ENCODE results near the gene ATF7IP. TPM values are rescaled to one million over a fixed set of nuclear protein-coding genes. Genes with fewer than 3 reads are reported as not detected.

ATF7IP gene
- total and polyA plus RNA-seq, 2 donors (not counting 1 experiment from before 2014, with no cell fraction given) = 28.1 to 208 TPM

DNA sequence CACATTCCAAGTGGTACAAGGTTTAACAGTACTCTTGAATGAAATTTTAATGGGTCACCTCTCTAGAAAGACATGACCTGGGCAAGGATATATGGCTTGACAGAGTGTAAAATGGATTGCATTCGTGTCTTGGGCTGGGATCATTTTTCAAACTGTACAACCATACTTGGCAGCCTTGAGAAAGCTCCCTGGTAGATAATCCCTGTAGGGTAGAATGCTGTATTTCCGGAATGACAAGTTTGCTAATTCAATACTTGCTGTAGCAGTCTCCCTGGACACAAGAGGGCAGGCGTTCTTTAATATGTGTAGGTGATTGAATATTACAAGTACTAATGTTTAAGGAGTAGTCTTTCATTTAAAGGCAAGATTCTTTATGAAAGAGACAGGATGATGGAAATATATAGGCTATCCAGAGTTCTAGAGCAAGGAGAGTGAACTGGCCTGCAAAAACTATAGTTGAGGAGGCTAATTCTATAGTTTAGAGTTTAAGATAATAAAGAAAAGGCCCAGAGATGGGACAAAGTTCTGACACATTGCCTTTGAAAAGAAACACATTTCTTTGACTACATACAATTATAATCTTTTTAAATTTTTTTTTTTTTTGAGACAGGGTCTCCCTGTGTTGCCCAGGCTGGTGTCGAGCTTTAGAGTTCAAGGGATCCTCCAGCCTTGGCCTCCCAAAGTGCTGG is 148.8 kb downstream of the ATF7IP start:
- intact Hi-C loops (cut with micrococcal nuclease) = loop anchor here (1.0 to 2.0 kb wide), 3 partner anchors 105 to 203 kb away; no protein-coding TSS in a partner anchor
- Mint-ChIP-seq H3K4me3 (no peak overlapping the region), H3K27me3 (no peaks in the 10 kb centered on the region), H3K27ac (no peak overlapping the region), H3K9me3 (ENCODE audit: insufficient read depth) (no peaks in the 10 kb centered on the region), H3K4me1 (no peaks in the 10 kb centered on the region)
- Histone ChIP-seq H3K79me2 (ENCODE audit: control insufficient read depth, insufficient read depth, low read length) (no peaks in the 10 kb centered on the region), H3K4me3 (ENCODE audit: control extremely low read depth in 1 of 5, extremely low read depth in 1 of 5, insufficient read depth in 1 of 5, low read depth in 2 of 5, low read length in 4 of 5) (no peak overlapping the region), H4K20me1 (ENCODE audit: control insufficient read depth, insufficient read depth, low read length, poor library complexity, severe bottlenecking) (no peaks in the 10 kb centered on the region), H3K4me2 (replicated peaks; ENCODE audit: low read depth, low read length, poor library complexity, severe bottlenecking) (no peak overlapping the region), H3K9ac (ENCODE audit: low read length) (no peak overlapping the region), H3K4me1 (ENCODE audit: control insufficient read depth in 2 of 2, insufficient read depth in 2 of 2, low read length in 2 of 2) (no peaks in the 10 kb centered on the region), H2AFZ (ENCODE audit: insufficient read depth, low read depth, low read length, poor library complexity, severe bottlenecking) (no peak overlapping the region), H3K27ac (ENCODE audit: low read length in 2 of 2) (no peak overlapping the region), H3K36me3 (replicated peaks in 1 of 2; ENCODE audit: control extremely low read depth in 1 of 2, control insufficient read depth in 1 of 2, extremely low read depth in 1 of 2, insufficient read depth in 2 of 2, low read length in 1 of 2) (no peaks in the 10 kb centered on the region), H3K9me3 (ENCODE audit: control extremely low read depth in 1 of 3, control insufficient read depth in 2 of 3, insufficient read depth in 1 of 3, low read length in 2 of 3) (peaks cover 0 to 3% (median 0%) of the 10 kb centered on the region in 3 donors), H3K27me3 (replicated peaks in 1 of 4; ENCODE audit: control extremely low read depth in 1 of 4, control insufficient read depth in 3 of 4, insufficient read depth in 4 of 4, low read length in 3 of 4) (no peaks in the 10 kb centered on the region)
- WGBS (ENCODE audit: insufficient coverage) = 23% methylated on average over 2 of the region's 4 CpGs
- ChIA-PET CTCF (interaction anchor here (0.7 to 5.8 kb wide), 12 partner anchors 9 to 276 kb away, joined by 3 to 35 read pairs (median 4); no protein-coding TSS in a partner anchor), POLR2A (no interaction called here)
- TF ChIP-seq EZH2 (IDR thresholded peaks at IDR 0.05; ENCODE audit: borderline replicate concordance, insufficient read depth, low read depth, low read length, poor library complexity, severe bottlenecking) = no peak
- TF ChIP-seq, protein P1, sequence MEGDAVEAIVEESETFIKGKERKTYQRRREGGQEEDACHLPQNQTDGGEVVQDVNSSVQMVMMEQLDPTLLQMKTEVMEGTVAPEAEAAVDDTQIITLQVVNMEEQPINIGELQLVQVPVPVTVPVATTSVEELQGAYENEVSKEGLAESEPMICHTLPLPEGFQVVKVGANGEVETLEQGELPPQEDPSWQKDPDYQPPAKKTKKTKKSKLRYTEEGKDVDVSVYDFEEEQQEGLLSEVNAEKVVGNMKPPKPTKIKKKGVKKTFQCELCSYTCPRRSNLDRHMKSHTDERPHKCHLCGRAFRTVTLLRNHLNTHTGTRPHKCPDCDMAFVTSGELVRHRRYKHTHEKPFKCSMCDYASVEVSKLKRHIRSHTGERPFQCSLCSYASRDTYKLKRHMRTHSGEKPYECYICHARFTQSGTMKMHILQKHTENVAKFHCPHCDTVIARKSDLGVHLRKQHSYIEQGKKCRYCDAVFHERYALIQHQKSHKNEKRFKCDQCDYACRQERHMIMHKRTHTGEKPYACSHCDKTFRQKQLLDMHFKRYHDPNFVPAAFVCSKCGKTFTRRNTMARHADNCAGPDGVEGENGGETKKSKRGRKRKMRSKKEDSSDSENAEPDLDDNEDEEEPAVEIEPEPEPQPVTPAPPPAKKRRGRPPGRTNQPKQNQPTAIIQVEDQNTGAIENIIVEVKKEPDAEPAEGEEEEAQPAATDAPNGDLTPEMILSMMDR (IDR thresholded peaks at IDR 0.05) = peak; percentile 53
- DNase-seq = peak; percentile 47
- peak; percentile 57 for ATAC-seq (ENCODE audit: low read depth)

DNA sequence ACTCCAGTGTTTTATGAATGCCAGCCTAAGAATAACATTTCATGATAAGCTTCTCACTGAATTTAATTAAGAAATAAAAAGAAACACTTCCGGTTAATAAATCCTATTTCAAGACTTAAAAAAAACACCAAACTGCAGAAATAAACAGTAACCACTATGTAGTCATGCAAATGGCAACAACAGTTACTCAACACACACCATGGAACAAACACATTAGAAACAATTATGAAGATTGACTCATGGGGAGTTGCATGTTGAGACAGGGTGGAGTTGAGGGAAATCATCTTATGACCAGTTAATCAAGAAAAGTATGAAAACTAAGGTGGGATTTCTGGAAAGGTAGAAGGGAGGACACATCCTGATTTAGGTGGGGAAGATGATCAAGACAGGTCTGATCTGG is 149.5 kb downstream of the ATF7IP start:
- no peak for TF ChIP-seq EZH2 (IDR thresholded peaks at IDR 0.05; ENCODE audit: borderline replicate concordance, insufficient read depth, low read depth, low read length, poor library complexity, severe bottlenecking)
- TF ChIP-seq, protein P1 (IDR thresholded peaks at IDR 0.05) = no peak
- POLR2A ChIA-PET = no interaction called here
- Mint-ChIP-seq H3K4me3 (no peak overlapping the region), H3K27ac (no peak overlapping the region), H3K9me3 (ENCODE audit: insufficient read depth) (no peaks in the 10 kb centered on the region), H3K4me1 (no peaks in the 10 kb centered on the region), H3K27me3 (no peaks in the 10 kb centered on the region)
- no peak for ATAC-seq (ENCODE audit: low read depth)
- H3K4me2 ChIP-seq (replicated peaks; ENCODE audit: low read depth, low read length, poor library complexity, severe bottlenecking) = no peak overlapping the region
- WGBS (ENCODE audit: insufficient coverage) = no CpG with 5 or more reads among the region's 1 CpG
- no peaks in the 10 kb centered on the region for H3K27me3 ChIP-seq (replicated peaks in 1 of 4; ENCODE audit: control extremely low read depth in 1 of 4, control insufficient read depth in 3 of 4, insufficient read depth in 4 of 4, low read length in 3 of 4)
- H3K9ac ChIP-seq (ENCODE audit: low read length) = no peak overlapping the region
- no peak overlapping the region for H2AFZ ChIP-seq (ENCODE audit: insufficient read depth, low read depth, low read length, poor library complexity, severe bottlenecking)
- intact Hi-C loops (cut with micrococcal nuclease) = loop anchor here (1.0 to 2.0 kb wide), 3 partner anchors 104 to 202 kb away; no protein-coding TSS in a partner anchor
- H3K79me2 ChIP-seq (ENCODE audit: control insufficient read depth, insufficient read depth, low read length) = no peaks in the 10 kb centered on the region
- no peaks in the 10 kb centered on the region for H3K4me1 ChIP-seq (ENCODE audit: control insufficient read depth in 2 of 2, insufficient read depth in 2 of 2, low read length in 2 of 2)
- H3K9me3 ChIP-seq (ENCODE audit: control extremely low read depth in 1 of 3, control insufficient read depth in 2 of 3, insufficient read depth in 1 of 3, low read length in 2 of 3) = peaks cover 0 to 5% (median 0%) of the 10 kb centered on the region in 3 donors
- no peak overlapping the region for H3K27ac ChIP-seq (ENCODE audit: low read length in 2 of 2)
- no peak for DNase-seq
- H4K20me1 ChIP-seq (ENCODE audit: control insufficient read depth, insufficient read depth, low read length, poor library complexity, severe bottlenecking) = no peaks in the 10 kb centered on the region
- CTCF ChIA-PET = interaction anchor here (0.5 to 5.8 kb wide), 8 partner anchors 15 to 277 kb away, joined by 3 to 35 read pairs (median 4); no protein-coding TSS in a partner anchor
- no peaks in the 10 kb centered on the region for H3K36me3 ChIP-seq (replicated peaks in 1 of 2; ENCODE audit: control extremely low read depth in 1 of 2, control insufficient read depth in 1 of 2, extremely low read depth in 1 of 2, insufficient read depth in 2 of 2, low read length in 1 of 2)
- H3K4me3 ChIP-seq (ENCODE audit: control extremely low read depth in 1 of 5, extremely low read depth in 1 of 5, insufficient read depth in 1 of 5, low read depth in 2 of 5, low read length in 4 of 5) = no peak overlapping the region
